Fibroblast of upper back skin (primary cell): ENCODE measurements around the gene DGKB.

Experiments
- DNase-seq: peaks from one replicate; pipeline ENCODE4 v3.0.0-alpha.2; 2013

Gene DGKB

DNA sequence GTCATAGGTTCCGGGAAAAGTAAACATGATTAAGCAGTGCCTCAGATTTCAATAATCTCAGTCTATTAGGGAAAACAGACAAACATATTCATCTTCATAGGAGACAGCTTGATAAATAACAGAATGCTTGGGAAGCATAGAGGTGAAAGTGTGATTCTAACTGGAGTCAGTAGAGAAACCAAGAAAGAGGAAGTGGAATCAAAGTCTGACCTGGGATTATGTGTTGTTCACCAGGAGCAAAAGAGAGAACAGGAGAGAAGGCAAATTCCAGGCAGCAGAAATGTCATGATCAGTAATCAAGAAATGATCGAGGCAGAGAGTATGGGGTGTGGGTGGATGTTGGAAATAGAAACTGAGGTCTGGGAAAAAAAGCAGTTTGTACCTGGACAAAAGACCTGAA, 43.7 kb downstream of the DGKB start:
- DNase-seq = no peak

DNA sequence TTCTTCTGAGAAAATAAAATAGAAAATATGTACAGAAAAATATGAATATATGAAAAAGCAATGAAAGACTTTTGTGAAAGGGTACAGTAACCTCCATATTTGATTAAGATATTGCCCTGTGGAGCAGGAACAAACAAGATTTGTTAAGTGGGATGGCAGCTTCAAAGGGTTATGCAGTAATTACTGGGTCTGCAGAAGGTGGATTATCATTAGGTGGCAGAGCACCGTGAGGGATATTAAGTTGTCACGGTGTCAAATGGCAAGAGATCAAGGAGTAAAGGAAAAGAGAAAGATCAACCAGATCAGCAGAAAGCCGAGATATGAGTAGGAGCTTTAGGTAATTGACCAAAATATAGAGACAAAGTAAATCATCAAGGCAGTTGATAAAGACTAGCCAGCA, 44.1 kb downstream of the DGKB start:
- no peak for DNase-seq

DNA sequence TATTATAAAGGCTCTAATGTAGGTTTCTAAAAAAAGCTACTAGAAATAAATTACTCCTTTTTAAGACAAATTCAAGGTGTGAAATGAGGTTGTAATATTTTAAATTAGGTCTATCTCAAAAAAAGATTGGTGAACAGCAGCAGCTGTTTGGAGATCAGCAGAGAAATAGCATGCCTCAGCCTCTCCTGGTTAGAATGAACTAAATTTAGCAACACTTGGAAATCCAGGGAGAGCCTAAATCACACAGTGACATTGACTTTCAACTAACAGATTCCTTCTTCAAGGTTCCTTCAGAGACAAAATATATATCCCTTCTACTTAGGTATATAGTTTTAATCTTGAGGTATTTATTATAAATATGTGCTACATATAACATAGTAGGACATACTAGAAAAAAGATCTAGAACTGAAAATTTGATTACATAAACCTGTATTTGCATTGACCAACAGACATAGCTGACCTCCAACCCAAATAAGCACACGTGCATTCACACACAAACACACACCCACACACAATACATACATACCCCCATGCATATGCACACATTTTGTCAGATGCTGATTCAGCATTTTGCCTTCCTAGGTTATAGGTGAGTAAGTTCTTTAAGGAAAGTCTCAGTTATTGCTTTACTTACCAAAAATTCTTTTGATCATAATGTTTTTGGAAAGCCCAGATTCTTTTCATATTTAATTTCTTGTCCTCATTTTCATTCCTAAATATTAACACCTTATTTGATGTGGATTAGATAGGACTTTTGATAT, 47.3 kb downstream of the DGKB start:
- DNase-seq = no peak

DNA sequence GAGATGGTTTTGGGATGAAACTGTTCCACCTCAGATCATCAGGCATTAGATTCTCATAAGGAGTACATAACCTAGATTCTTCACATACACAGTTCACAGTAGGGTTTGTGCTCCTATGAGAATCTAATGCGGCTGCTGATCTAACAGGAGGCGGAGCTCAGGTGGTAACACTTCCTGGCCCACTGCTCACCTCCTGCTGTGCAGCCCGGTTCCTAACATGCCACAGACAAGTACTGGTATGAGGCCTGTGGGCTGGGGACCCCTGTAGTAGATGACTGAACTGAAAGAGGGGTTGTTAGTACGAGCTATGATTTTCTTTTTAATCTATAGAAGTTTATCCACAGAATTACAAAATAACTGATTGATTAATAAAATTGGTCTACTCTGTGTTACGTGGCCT, 48.1 kb downstream of the DGKB start:
- DNase-seq = no peak

DNA sequence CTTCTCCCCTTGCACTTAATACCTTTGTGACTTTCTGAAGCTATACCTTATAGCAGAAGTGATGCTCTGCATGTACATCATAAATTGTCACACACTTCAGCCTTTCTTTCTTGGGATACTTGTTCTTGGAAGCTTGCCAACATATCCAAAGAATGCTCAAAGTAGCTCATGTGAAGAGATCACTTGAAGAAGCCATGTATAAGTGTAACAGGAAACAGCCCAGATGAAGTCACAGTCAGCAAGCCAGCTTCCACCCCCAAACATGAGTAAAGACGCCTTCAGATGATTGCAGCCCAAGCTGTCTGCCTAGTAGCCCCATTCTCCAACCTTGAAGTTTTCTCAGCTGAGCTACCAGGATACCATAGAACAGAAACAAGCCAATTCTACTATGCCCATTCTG, 50.9 kb downstream of the DGKB start:
- peak; percentile 22 for DNase-seq

DNA sequence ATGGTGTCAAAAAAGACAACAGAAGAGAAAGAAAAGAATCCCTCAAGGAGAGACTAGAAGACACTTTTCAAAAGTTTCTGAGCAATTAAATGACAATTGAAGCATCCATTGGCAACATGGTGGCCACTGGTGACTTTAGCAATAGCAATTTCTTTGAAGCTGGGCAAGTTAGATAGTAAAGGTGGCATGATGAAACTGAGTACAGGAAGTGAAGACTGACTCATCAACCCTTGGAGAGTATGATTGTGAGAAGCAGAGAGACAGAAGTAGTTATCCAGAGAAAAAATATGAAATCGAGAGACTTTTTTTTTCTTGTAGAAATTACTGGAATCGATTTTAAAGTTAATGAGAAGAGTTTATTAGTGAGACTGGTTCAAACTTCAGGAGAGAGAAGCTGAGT, 52.5 kb downstream of the DGKB start:
- no peak for DNase-seq

DNA sequence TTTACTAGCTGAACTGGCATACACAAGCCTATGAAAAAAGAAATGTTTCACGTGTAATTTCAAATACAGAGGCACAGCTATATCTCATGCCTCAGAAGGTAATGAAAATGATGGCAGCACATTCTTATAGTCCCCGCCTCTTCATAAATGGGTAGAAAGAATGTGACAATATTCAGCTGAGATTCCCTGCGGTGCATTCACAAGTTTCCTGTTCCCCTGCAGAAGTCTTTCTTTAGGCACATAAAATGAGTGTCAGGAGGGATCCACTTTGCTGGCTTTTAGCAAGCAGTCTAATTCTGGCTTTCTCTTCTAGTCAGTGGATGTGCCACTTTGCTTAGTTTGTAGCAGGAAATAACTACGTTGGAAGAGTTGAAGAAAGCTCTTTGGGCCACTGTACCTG, 56.1 kb downstream of the DGKB start:
- no peak for DNase-seq

DNA sequence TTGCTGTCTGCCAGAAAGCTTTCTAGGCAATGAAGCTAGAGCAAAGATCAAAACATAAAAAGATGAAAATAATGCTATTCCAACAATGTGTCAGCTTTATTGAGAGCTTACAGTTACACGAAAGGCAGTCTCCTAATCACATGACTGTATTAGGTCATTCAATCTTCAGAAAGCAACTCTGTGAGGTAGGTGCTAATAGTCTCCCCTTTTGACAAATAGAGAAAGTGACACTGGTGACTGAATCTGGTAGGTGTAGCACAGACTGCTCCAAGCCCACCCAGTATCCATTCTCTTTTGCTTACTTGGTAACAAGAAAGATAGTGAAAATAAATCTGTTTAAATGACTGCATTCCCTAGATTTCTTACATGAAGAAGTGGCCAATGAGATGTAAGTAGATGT, 58.8 kb downstream of the DGKB start:
- no peak for DNase-seq

DNA sequence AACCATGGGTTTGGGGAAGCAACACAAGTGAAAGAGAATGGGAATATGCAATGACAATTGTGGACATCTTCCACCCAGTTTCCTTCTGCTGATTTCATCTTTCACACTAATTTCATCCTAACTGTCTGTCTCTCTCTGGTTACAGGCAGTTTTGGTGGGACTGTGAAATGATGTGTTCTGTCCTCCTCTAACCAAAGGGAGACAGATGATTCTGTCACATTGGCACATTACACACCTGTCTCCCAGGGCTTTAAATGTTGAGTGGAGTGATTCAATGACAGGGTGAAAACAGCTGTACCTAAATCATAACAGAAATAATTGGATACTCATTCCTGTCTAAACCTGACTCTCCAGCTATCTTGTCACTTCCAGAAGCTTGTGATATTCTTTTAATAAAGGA, 60.0 kb downstream of the DGKB start:
- no peak for DNase-seq

DNA sequence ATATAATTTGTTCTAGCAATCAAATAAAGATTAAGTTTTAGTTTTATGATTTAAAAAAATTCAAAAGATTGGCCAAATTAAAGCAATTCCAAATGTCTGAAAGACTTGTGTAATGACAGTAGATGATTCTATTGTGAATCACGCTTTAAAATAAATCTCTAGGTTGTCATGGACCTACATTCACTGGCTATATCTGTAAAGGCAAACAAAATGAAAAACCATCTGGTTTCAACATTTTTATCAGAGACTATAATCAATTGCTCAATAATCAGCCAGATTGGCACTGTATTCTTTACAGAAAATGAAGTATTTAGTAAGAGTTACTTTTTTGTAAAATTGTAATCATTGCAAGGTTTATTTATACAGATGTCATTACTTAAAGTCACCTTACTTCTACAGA, 60.7 kb downstream of the DGKB start:
- DNase-seq = peak; percentile 76

DNA sequence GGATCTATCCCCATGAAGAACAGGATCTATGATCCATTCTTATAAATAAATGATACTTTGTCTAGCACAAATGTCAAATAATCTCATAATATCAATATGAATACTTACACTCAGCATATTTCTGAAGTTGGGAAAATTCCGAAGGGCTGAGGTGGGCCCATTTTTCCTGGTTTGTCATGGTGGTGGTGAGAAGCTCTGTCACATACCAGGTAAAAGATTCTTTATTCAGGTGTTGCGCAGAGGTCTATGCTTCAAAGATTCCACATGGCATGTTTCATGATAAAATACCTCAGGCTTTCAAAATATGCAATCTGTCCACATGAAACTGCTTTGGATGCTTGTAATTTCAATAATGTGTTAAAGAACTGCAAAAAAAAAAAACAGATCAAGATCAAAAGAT, 61.5 kb downstream of the DGKB start:
- DNase-seq = peak; percentile 24

DNA sequence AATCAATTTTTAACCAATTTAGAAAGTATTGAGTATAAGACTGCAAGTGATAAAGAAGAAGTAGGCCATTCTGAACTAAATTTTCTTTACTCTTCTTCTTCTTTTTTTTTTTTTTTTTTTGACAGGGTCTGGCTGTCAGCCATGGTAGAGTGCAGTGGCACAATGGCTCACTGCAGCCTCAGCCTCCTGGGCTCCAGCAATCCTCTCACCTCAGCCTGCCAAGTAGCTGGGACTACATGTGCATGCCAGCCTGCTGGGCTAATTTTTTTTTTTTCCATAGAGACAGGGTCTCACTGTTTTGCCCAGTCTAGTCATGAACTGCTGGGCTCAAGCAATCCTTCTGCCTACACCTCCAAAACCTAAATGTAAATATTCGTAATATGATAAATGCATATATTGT, 63.2 kb downstream of the DGKB start:
- DNase-seq = no peak

DNA sequence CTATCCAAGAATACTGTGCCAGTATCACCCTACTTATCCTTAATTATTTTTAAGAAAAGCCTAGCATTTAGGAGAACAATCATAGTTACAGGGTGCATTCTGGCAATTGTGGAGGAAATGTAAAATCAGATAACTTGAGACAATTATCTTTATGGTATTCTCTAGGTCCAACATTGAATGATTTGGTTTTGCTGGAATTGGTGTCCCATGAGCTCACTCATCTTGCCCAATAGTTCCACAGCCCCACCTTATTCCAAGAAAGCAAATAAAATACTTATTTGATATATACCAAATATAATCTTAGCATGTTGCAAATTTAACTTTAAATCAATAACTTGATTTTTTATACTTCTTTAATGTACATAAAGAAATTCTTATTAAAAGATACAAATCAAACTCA, 65.3 kb downstream of the DGKB start:
- DNase-seq = peak; percentile 16

DNA sequence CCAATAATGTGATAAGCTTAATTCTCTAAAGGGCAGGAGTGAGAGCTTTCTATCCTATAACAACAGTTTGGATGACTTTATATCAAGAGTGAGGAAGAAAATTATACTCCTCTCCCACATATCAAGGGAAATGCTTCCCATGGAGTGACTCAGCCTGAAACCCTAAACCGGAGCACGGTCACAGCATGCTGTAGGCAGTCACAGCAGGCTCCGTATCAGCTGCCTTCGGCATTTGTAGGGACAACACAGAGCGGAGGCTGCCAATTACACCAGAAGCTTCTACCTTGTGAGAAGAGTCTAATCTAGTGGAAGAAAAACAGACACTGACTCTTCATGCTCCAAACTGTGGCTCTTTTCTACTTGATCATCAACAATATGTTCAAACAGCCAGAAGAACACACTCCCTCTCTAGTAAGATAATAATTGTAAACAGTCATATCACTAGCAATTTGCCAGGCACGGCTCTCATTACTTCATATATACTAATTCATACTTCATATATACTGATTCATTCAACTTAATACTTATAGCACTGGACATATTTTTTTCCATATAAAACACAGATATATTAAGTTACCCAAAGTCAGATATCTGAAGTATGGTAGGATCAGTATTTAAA, 65.9 kb downstream of the DGKB start:
- DNase-seq = peak; percentile 65

DNA sequence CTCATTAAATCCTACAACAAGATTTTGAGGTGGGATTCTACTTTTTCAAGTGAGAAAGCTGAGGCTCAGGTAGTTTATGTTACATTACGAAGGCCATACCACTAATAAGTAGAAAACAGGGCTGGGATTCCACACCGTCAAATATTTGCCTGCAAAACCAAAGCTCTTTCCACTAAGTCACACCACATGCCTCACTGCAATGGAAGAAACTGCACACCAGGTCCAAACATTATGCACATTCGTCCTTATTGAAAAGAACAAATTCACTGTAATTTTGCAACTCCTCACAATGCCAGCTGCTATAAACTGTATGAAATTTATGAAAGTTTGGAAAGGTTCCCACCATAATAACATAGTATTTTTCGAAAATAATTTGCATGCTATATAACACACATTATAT, 66.5 kb downstream of the DGKB start:
- no peak for DNase-seq

DNA sequence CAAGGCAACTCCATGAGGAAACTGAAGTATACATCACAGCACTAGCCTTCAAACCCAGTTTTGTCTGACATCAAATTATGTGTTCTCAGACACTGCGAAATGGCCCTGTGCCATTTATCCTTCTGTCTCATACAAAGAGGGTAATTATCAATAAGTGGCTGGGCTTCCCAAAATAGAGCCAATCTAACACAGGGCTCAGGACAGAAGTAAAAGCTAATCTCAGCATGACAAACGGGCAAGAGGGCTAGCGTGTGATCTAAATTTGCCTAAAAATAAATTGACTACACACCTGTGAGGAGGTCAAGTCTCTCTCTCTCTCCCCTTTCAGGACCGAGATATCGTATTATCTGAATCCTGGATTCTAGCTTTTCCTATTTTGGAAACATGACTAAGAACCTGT, 67.2 kb downstream of the DGKB start:
- DNase-seq = no peak

DNA sequence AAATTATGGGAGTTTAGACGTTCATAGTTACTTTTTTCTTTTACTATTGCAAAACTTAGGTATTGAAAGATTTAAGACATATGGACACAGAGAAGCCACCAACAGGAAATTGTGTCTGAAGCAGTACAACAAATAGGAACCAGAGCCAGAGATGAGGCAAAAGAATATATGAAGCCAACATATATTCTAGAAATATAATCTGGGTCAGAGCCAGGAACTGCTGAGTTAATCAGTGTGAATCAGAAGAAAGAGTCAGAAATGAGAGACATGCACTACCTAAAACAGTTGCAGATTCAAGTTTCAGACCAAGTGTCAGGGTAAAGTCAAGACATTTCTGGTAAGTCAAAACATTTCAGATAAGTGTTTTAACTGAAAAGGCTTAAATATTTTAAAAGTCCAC, 67.7 kb downstream of the DGKB start:
- peak; percentile 81 for DNase-seq

DNA sequence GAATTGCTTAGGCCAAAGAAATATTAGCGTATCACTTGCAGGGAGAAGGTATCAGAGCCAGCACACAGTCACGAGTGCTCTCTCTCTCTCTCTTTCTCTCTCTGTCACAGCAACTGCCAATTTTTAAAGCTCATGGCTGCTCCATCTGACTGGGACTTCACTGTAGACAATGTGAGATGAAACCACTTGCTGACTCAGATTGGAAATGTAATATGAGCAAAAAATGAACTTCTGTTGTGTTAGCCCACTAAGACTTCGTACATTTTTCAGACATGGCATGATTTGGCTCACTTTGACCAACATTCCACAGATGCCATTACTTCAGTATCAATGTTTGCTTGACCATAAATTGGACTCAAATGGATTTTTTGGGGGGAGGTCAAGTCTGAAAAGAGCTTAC, 68.1 kb downstream of the DGKB start:
- peak; percentile 62 for DNase-seq

DNA sequence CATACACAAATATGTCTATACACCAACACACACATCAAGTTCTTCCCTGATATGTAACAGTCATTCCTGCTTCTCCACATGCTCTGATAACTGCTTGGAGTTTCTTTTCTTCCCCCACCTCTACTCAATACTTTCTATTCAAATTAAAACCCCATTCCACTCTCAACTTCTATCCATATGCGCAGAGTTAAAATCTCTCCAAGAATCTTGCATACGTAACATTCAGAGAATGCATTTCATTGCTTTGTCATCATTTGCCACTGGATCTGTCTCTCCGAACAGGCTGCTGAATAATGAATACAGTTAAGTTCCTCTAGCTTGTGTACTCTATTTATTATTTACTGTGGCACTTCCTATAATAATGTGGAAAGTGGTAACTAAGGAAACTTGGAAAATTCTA, 68.8 kb downstream of the DGKB start:
- peak; percentile 46 for DNase-seq

DNA sequence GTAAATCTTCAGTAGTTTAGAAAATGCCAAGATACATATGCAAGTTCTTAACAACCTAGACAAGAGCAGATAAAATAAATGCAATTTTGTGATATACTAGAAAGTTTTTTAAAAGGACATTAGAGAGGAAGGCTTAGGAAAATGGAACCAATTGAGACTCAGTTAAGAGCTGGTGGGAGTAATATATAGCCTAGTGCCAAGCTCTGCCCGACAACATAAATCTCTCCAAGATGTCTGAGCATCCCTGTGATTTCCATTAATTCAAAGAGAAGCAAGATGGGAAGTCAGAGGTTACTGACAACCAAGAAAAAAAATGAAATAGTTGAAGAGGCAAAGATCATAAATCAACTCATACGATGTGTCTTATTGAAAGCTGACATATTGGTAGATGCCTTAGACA, 74.5 kb downstream of the DGKB start:
- no peak for DNase-seq

DNA sequence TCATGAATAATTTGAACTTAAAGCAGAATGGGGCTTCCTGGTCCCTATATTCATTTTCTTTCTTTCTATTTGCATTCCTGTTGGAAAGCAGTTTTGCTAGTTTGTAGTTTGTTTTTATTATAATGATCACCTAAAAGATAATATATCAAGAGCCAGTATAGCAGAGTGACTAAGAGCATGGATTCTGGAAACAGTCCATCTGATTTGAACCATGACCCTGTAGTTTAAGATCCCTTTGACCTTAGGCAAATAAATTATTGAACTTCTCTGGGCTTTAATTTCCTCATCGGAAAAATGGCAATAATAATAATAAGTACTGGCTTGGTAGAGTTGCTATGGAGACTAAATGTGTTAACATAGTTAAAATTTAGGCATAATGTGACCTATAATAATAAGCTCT, 76.1 kb downstream of the DGKB start:
- no peak for DNase-seq

DNA sequence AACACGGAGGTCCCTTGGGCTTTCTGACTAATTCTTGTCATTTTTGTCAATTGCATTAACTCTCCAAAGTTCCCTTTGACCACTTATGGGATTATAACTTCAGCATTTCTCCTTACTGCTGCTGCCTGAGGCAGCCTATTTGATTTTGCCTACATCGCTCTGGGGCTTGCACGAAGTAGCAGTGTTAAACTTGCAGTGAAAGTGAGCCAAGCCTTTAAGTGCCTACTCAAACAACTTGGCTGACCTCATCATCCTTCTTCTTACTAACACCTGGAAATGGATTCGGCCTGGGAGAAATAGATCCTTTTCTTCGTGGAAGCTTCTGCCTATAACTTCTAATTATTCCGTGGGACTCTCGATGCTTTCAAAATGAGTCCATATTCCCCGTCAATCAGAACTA, 76.6 kb downstream of the DGKB start:
- DNase-seq = no peak

DNA sequence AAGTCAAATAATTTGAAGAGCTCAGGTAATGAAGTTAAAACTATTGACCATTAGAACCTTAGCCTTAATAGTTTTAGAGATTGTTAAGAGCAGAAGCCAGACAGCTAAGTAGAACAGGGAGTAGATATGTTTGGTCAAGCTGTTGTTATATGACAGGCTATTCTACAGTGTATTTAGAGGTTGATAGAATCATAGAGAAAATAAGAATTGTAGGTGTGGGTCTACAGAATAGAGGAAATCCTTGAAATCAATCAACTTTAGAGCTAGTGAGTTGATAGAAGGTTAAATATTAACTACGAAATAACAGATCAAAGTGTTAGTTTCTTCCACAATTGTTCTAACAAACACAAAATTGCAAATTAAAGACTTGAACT, 80.1 kb downstream of the DGKB start:
- no peak for DNase-seq

DNA sequence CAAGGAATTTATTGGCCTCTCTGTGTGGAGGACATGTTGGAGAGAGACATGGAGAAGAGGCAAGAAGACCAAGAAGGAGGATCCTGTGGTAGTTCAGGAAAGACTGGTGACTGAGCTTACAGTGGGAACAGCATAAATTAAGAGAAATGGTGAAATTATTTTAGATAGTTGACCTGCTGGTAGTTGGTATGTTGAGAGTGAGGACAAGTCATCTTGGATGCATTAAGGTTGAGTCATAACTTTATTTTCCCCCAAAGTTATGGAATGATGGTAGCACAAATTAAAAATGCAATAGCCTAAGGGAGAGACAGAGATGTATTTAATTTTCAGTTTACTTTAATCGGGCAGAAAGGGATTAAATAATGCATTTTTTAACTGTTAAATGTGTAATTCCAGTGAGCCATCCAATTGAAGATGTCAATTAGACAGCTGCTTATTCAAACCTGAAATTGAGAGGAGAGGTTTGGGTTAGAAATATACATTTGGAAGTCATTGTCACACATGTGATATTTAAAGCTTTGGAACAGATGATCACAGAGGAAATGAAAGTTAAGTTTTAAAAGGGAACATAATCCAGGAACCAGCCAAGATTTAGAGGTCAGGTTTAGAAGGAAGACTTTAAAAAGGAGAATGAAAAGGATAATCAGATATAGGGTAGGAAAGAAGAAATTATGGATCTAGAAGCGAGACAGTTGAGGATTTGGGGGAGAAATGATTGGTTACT, 80.6 kb downstream of the DGKB start:
- peak; percentile 71 for DNase-seq

DNA sequence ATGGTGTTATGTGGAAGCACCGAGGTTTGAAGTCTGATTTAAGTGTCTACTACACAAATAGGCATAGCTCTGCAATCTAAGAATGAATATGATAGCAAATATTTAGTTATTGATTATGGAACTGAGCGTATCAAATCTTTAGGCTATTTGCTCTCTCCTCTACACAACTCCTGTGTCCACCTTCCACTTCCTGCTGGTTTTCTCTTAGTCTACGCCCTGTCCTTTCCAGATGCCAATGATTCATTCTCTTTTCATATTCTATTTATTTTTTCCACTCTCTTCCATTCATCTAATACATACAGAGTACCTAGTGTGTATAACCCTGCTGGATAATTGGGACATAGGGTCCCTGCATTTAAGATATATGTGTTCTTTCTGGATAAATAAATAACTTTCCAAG, 83.7 kb downstream of the DGKB start:
- DNase-seq = no peak
